DND-41 (cell line): ENCODE data around the gene TEX13B.

Experiments used
- CTCF ChIP-seq: IDR thresholded peaks from 2 replicates; pipeline ENCODE4 v1.5.1; 2012; ENCODE audit warnings: borderline replicate concordance, low read length, moderate library complexity, mild to moderate bottlenecking; ENCODE audit not compliant: poor library complexity, severe bottlenecking; ENCODE audit errors: extremely low read depth
- EZH2 ChIP-seq: IDR thresholded peaks from 3 replicates; pipeline ENCODE4 v1.6.1; 2012; ENCODE audit warnings: borderline replicate concordance, low read depth, mild to moderate bottlenecking, moderate library complexity, low read length, inconsistent platforms; ENCODE audit not compliant: severe bottlenecking

DNA sequence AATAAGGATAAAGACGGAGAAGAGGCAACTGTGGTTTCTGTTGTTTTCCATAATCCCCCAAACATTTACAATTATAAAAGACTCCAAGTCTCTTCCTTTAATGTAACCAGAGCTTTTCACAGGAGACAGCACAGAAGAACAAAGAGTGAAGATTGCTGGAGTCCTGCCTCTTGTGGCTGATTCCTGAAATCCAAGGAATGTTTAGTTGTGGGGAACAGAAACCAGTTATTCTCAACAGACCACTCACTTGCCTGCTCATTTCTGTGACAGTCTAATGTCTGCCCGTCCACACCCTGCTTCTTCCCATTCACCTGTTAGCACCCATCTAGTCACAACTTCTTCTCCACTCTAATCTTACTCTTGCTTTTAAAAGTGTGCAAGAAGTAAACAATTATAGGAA, 12.1 kb downstream of the TEX13B start:
- TF ChIP-seq CTCF (no peak), EZH2 (no peak)
